ENCODE data around the gene MTREX.

- TF ChIP-seq, protein P1, sequence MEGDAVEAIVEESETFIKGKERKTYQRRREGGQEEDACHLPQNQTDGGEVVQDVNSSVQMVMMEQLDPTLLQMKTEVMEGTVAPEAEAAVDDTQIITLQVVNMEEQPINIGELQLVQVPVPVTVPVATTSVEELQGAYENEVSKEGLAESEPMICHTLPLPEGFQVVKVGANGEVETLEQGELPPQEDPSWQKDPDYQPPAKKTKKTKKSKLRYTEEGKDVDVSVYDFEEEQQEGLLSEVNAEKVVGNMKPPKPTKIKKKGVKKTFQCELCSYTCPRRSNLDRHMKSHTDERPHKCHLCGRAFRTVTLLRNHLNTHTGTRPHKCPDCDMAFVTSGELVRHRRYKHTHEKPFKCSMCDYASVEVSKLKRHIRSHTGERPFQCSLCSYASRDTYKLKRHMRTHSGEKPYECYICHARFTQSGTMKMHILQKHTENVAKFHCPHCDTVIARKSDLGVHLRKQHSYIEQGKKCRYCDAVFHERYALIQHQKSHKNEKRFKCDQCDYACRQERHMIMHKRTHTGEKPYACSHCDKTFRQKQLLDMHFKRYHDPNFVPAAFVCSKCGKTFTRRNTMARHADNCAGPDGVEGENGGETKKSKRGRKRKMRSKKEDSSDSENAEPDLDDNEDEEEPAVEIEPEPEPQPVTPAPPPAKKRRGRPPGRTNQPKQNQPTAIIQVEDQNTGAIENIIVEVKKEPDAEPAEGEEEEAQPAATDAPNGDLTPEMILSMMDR (IDR thresholded peaks at IDR 0.05) = no peak
- TF ChIP-seq EZH2 (IDR thresholded peaks at IDR 0.05; ENCODE audit: borderline replicate concordance, insufficient read depth, low read depth, low read length, poor library complexity, severe bottlenecking) = no peak
Observed at GRCh38 chr5:55294935-55295334, 12.9 kb upstream of the MTREX start.

All from B cell (primary cell).